HG03575 (cell line): ENCODE results near the gene RORB.

ENCODE experiments used
- ATAC-seq: cut with Tn5 transposase; IDR thresholded peaks from one replicate; pipeline ENCODE4 v1.9.1; 2021; ENCODE audit not compliant: unreplicated experiment, insufficient number of reproducible peaks, low FRiP score; ENCODE audit errors: extremely low read depth

RORB gene

DNA sequence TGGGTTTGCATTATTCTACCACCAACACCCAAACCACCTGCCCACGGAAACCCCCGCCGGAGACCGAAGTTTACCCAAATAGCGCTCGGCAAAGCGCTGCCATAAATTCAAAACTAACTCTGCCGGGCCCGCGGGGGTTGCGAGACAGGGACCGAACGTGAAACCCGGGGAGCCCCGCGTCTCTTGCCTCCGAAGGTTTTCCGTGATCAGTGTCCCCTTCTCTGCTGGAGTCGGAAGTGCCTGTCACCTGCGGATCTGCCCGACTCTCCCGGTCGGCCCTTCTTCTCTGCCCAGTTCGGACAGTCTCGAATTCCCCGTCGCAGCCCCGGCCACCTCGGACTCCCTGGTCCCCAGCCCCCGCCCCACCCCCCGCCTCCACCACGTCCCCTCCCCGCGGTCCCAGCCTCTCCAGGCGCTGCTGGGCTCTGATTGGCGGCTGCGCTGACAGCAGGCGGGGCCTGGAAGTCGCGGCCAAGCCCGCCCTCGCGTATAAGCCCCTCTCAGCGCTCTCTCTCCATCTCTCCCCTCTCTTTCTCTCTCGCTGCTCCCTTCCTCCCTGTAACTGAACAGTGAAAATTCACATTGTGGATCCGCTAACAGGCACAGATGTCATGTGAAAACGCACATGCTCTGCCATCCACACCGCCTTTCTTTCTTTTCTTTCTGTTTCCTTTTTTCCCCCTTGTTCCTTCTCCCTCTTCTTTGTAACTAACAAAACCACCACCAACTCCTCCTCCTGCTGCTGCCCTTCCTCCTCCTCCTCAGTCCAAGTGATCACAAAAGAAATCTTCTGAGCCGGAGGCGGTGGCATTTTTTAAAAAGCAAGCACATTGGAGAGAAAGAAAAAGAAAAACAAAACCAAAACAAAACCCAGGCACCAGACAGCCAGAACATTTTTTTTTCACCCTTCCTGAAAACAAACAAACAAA lies at the start of gene RORB:
RORB (plus strand) TSS at position 517 of the 929 bp plus-strand sequence. CDS start 642 bp downstream, outside the sequence.
- peak; percentile 54 for ATAC-seq

- no peak for ATAC-seq
Measured at GRCh38 chr9:74447451-74448193, 49.5 kb upstream of the RORB start.

- ATAC-seq = no peak
Measured at GRCh38 chr9:74449060-74449459, 48.1 kb upstream of the RORB start.

DNA sequence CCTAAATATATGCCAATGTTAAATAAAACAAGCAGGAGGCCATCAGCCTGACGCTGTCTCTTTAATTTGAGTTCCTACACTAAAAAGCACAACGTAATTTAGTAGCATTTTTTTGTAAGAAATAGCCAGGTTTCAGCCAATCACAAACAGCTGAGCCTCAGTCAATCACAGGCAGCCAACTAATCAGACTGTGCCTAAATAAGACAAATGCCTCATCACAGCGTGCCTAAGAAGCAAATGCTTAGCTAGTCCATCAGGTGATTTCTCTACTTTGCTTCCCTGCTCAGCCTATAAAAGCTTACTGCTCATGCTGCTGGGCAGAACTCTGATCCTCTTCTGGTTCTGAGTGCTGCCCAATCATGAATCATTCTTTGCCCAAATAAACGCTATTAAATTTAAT lies 38.3 kb upstream of the RORB start:
- no peak for ATAC-seq

DNA sequence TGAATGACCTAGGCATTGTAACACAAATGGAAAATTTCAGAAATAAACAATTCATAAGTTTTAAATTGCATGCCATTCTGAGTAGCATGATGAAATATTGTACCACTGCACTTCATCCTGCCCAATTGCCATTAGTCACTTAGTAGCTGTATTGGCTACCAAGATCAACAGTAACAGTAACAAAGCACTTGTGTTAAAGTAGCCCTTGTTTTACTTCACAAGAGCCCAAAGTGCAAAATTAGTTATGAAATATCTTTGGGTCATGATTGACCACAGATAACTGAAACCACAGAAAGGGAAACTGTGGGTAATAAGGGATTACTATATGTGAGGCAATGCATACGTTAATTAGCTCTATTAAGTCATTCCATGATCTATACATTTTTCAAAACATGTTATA lies 33.3 kb upstream of the RORB start:
- ATAC-seq = no peak

GRCh38 chr9:74478606-74479005 lies 18.5 kb upstream of the RORB start:
- ATAC-seq = no peak

- no peak for ATAC-seq
Measured at GRCh38 chr9:74479711-74480110, 17.4 kb upstream of the RORB start.

GRCh38 chr9:74487395-74487794 lies 9.7 kb upstream of the RORB start:
- no peak for ATAC-seq

DNA sequence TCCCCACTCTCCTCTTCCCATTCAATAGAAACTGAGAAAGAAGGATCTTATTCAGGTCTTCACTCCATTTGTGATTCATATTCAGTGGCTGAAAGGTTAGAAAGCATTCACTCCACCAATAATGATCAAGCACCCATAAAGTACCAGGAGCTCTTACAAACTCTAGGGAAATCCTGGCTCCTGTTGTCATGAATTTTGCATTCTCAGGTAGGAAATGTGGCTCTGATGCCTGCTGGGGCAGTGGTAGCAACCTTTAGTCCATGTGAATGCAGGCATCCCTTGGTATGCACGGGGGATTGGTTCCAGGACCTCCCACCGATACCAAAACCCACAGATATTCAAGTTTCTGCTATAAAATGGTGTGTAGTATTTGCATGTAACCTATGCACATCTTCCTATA lies 3.6 kb upstream of the RORB start:
- no peak for ATAC-seq

DNA sequence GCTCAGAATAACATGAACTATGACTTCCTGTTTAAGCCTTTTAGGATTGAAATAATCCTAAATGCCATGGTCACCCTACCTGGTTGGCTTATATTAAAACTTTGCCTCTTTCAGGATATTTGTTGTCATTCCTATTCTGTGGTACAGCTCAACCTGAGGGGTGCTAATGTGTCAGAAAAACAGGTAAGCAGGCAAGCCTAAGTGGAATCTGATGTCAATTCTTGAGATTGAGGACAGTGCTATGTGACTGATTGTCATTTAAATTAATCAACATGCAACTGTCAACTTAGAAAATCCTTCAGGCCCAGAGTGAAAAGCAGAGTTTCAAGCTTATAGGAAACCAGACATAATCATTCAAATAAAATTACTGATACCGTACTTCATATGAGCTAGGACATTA lies 2.6 kb upstream of the RORB start:
- ATAC-seq = no peak

GRCh38 chr9:74496406-74496805 lies 729 bp upstream of the RORB start:
- no peak for ATAC-seq

- ATAC-seq = no peak
Measured at GRCh38 chr9:74497748-74498620, 849 bp downstream of the RORB start.

DNA sequence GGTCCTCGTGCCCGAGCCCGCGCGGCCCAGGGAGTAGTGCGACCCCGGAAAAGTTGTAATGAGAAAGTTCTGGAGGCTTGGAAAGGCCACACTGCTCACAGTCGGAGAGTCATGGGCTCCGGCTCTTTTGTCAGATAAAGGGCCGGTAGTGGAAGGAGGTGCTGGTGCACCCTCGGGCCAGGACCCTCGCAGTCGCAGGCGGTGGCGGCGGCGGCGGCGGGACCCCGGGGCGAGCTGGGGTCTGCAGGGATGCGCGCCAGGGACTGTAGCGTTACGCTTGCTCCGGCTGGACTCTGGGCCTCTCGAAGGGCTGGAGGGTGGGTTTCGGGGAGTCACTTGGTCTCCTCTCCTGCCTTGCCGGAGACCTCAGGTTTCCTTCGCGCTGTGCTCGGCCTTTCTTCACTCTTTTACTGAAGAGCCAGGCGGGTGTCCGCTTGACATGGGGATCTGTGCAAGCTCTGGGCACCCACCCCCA lies 1.5 kb downstream of the RORB start:
- ATAC-seq = no peak

- no peak for ATAC-seq
Measured at GRCh38 chr9:74499111-74499601, 2.0 kb downstream of the RORB start.

- ATAC-seq = no peak
Measured at GRCh38 chr9:74499770-74500583, 2.8 kb downstream of the RORB start.

GRCh38 chr9:74500584-74500924 lies 3.4 kb downstream of the RORB start:
- no peak for ATAC-seq

DNA sequence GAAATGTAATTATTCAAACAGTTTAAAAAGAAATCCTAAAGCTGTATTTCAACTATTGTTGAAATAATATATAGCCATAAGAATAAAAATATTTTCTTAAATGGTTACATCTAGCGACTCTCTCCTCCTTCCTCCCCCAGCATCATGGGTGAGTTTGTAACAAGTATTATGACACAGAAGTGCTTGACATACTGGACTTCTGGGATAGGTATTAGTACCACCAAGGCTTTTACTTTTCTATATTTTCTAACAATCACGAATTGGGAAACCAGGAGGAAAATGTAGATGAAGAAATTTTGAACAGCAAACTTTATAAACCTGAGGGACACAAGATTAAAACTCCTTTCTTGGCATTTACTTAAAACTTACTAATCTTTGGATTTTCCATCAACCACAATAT lies 4.4 kb downstream of the RORB start:
- no peak for ATAC-seq

DNA sequence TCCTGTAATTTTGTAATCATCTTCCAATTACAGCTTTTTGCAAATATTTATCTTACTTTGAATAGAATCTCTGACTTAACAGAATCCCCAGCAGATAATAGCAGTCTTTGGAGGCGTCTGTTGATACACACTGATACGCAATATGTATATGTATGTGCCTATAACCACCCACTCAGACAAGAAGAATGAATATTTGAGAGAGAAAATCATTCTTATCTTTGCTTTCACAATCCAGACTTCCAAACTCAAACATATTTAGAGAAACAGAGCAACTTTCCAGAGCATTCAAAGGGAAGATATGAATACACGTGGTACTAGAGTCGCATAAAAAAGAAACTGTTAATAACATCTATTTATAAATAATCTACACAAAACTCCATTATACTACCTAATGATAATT lies 6.1 kb downstream of the RORB start:
- no peak for ATAC-seq
